ENCODE measurements around the gene IL37. TPM values are rescaled to one million over a fixed set of nuclear protein-coding genes. Genes with fewer than 3 reads are reported as not detected.

Gene IL37
- total and polyA plus RNA-seq, 2 experiments from 2014 or later, result not detected

DNA sequence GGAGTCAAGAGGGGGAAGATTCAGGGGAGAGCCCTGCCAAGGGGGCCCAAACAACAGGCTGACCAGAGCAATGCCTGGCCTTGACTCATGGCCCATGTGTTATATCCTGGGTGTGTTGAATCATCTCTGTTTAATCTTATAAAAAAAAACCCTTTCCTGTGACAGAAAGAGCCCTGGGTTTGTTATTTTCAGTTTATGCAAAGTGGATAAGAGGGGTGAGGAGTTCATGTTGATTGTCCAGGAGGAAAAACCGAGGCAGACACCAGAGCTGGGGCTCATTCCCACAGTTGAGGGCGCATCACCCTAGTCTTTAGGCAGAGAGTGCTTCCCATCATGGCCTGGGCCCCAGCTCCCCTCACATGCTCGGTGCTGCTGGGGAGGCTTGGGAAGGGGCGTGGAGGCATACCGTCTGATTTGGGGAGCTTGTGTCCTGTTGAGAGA is 30.9 kb upstream of the IL37 start (continued):
- TF ChIP-seq ZNF462 (CRISPR knock-in tag; IDR thresholded peaks at IDR 0.05), result no peak

DNA sequence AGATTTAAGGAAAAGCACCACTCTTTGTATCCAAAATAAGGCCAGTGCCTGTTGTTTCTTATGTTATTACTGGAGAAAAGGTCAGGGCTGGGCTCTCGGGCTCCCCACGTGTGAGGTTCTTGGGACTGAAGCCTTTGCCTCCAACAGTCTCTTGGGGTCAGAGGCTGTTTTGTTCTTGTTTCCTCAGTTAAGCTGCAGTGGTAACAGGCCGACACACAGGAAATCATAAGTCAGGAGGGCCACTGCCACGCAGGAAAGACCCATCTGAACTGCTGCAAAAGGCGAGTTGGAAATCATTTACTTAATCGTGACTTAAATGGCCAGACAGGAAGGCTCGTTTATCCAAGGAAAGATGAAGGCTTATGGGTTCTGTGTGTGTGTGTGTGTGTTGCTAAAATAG is 30.3 kb upstream of the IL37 start:
- Histone ChIP-seq H2AFZ (peak overlapping the region; percentile 69), H3K79me2 (replicated peaks; ENCODE audit: insufficient read depth) (no peaks in the 10 kb centered on the region), H3F3A (replicated peaks; ENCODE audit: low read depth) (no peaks in the 10 kb centered on the region), H3K4me3 (no peak overlapping the region), H3K4me1 (ENCODE audit: insufficient read depth) (no peaks in the 10 kb centered on the region), H3K36me3 (ENCODE audit: insufficient read depth) (no peaks in the 10 kb centered on the region), H3K27ac (ENCODE audit: low read depth) (no peak overlapping the region), H3K9me2 (ENCODE audit: insufficient read depth) (no peaks in the 10 kb centered on the region), H4K20me1 (replicated peaks; ENCODE audit: insufficient read depth) (no peaks in the 10 kb centered on the region), H3K4me2 (no peak overlapping the region), H3K27me3 (ENCODE audit: insufficient read depth) (no peaks in the 10 kb centered on the region)
- Mint-ChIP-seq H3K4me1 (peaks cover 4% of the 10 kb centered on the region; the same call in 2 of the 3 replicates), H3K36me3 (ENCODE audit: low read depth) (no peaks in the 10 kb centered on the region), H3K27ac (no peak overlapping the region), H3K4me3 (no peak overlapping the region), H3K27me3 (ENCODE audit: insufficient read depth, low read depth, poor library complexity) (peaks cover 2% of the 10 kb centered on the region), H3K9me3 (no peaks in the 10 kb centered on the region)
- DNase-seq (ENCODE audit: low spot score) (no peak), ATAC-seq (no peak)
- TF ChIP-seq POLR2AphosphoS5 (IDR thresholded peaks at IDR 0.05; ENCODE audit: low read depth) (no peak), EZH2 (IDR thresholded peaks at IDR 0.05; ENCODE audit: low read depth, unreplicated experiment) (no peak), STAT1 (IDR thresholded peaks at IDR 0.05; ENCODE audit: unreplicated experiment) (no peak), JUNB (IDR thresholded peaks at IDR 0.05; ENCODE audit: unreplicated experiment) (no peak), NANOG (IDR thresholded peaks at IDR 0.05; ENCODE audit: borderline replicate concordance) (no peak), ZNF331 (CRISPR knock-in tag; IDR thresholded peaks at IDR 0.05; ENCODE audit: low read depth) (no peak)
- TF ChIP-seq, protein P1, sequence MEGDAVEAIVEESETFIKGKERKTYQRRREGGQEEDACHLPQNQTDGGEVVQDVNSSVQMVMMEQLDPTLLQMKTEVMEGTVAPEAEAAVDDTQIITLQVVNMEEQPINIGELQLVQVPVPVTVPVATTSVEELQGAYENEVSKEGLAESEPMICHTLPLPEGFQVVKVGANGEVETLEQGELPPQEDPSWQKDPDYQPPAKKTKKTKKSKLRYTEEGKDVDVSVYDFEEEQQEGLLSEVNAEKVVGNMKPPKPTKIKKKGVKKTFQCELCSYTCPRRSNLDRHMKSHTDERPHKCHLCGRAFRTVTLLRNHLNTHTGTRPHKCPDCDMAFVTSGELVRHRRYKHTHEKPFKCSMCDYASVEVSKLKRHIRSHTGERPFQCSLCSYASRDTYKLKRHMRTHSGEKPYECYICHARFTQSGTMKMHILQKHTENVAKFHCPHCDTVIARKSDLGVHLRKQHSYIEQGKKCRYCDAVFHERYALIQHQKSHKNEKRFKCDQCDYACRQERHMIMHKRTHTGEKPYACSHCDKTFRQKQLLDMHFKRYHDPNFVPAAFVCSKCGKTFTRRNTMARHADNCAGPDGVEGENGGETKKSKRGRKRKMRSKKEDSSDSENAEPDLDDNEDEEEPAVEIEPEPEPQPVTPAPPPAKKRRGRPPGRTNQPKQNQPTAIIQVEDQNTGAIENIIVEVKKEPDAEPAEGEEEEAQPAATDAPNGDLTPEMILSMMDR (conservative IDR thresholded peaks at IDR 0.05; ENCODE audit: low read depth in 2 of 2), result no peak
- TF ChIP-seq, protein P2, sequence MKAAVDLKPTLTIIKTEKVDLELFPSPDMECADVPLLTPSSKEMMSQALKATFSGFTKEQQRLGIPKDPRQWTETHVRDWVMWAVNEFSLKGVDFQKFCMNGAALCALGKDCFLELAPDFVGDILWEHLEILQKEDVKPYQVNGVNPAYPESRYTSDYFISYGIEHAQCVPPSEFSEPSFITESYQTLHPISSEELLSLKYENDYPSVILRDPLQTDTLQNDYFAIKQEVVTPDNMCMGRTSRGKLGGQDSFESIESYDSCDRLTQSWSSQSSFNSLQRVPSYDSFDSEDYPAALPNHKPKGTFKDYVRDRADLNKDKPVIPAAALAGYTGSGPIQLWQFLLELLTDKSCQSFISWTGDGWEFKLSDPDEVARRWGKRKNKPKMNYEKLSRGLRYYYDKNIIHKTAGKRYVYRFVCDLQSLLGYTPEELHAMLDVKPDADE (IDR thresholded peaks at IDR 0.05), result no peak
- TF ChIP-seq, protein P3, sequence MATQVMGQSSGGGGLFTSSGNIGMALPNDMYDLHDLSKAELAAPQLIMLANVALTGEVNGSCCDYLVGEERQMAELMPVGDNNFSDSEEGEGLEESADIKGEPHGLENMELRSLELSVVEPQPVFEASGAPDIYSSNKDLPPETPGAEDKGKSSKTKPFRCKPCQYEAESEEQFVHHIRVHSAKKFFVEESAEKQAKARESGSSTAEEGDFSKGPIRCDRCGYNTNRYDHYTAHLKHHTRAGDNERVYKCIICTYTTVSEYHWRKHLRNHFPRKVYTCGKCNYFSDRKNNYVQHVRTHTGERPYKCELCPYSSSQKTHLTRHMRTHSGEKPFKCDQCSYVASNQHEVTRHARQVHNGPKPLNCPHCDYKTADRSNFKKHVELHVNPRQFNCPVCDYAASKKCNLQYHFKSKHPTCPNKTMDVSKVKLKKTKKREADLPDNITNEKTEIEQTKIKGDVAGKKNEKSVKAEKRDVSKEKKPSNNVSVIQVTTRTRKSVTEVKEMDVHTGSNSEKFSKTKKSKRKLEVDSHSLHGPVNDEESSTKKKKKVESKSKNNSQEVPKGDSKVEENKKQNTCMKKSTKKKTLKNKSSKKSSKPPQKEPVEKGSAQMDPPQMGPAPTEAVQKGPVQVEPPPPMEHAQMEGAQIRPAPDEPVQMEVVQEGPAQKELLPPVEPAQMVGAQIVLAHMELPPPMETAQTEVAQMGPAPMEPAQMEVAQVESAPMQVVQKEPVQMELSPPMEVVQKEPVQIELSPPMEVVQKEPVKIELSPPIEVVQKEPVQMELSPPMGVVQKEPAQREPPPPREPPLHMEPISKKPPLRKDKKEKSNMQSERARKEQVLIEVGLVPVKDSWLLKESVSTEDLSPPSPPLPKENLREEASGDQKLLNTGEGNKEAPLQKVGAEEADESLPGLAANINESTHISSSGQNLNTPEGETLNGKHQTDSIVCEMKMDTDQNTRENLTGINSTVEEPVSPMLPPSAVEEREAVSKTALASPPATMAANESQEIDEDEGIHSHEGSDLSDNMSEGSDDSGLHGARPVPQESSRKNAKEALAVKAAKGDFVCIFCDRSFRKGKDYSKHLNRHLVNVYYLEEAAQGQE (IDR thresholded peaks at IDR 0.05; ENCODE audit: unreplicated experiment), result no peak
